Measurements from ENCODE around the gene DPH7. TPM values are rescaled to one million over a fixed set of nuclear protein-coding genes. Genes with fewer than 3 reads are reported as not detected.

The DPH7 gene
- total RNA-seq, 1 experiment from 2014 or later: 54.4 TPM

- DNase-seq (ENCODE audit: low read depth, low spot score): no peak
- TF ChIP-seq YY1 (IDR thresholded peaks at IDR 0.05; ENCODE audit: extremely low read depth, insufficient replicate concordance, low read depth, low read length) (no peak), JUND (IDR thresholded peaks at IDR 0.05) (no peak), SIN3A (IDR thresholded peaks at IDR 0.05; ENCODE audit: low read depth) (no peak), CTCF (IDR thresholded peaks at IDR 0.05 in 2 of 3, conservative IDR thresholded peaks at IDR 0.05 in 1 of 3; ENCODE audit: borderline replicate concordance in 1 of 3, insufficient read depth in 1 of 3, low read depth in 2 of 3, low read length in 2 of 3) (no peak), ZNF274 (IDR thresholded peaks at IDR 0.05; ENCODE audit: low read depth, low read length) (no peak), CBX3 (IDR thresholded peaks at IDR 0.05; ENCODE audit: low read depth) (no peak), SRF (IDR thresholded peaks at IDR 0.05; ENCODE audit: low read depth) (no peak), CEBPB (IDR thresholded peaks at IDR 0.05; ENCODE audit: low read depth) (no peak), ZFX (IDR thresholded peaks at IDR 0.05) (no peak), EZH2 (IDR thresholded peaks at IDR 0.05) (no peak)
- H3K27me3 ChIP-seq (ENCODE audit: insufficient read depth, low read length): no peaks in the 10 kb centered on the region
- no peak overlapping the region for H3K9ac ChIP-seq (ENCODE audit: low read length)
- no TSS peak for BruUV-seq (replicated peaks)
- H3K79me2 ChIP-seq (ENCODE audit: insufficient read depth, low read length): no peaks in the 10 kb centered on the region
- H3K27ac ChIP-seq (ENCODE audit: low read depth, low read length): no peak overlapping the region
- H3K4me2 ChIP-seq (ENCODE audit: low read length): no peak overlapping the region
- ChIA-PET RAD21 (ENCODE audit: low non-redundant PET in 1 of 2, low total read pairs in 2 of 2, uncharacterized antibody in 2 of 2, unreplicated experiment in 2 of 2) (no interaction called here), CTCF (interaction anchor here (0.8 kb wide), 1 partner anchor 10 kb away, joined by 3 read pairs; no protein-coding TSS in a partner anchor), POLR2A (no interaction called here)
- intact Hi-C loops (cut with micrococcal nuclease): loop anchor here (10.0 kb wide), 1 partner anchor 240 kb away; no protein-coding TSS in a partner anchor
- no peaks in the 10 kb centered on the region for H3K9me2 ChIP-seq (ENCODE audit: insufficient read depth)
- peaks cover 0 to 4% of the 10 kb centered on the region in 2 experiments; a peak in 1 of 4 replicates for H3K4me1 ChIP-seq (ENCODE audit: control insufficient read depth in 1 of 2, insufficient read depth in 2 of 2, low read length in 2 of 2)
- H3K9me3 ChIP-seq (ENCODE audit: control insufficient read depth in 1 of 2, insufficient read depth in 1 of 2, low read depth in 1 of 2, low read length in 2 of 2): no peaks in the 10 kb centered on the region
- no peaks in the 10 kb centered on the region for H4K20me1 ChIP-seq (ENCODE audit: insufficient read depth)
- H2AFZ ChIP-seq (ENCODE audit: low read depth, low read length, poor library complexity, severe bottlenecking): no peak overlapping the region
- no peak overlapping the region for H3K4me3 ChIP-seq (replicated peaks in 1 of 2; ENCODE audit: low read depth in 1 of 2, low read length in 2 of 2)
- 0 out of 2 replicates have a peak, but pooled peaks have one; percentile 8 for ATAC-seq
- H3K36me3 ChIP-seq (ENCODE audit: control insufficient read depth in 1 of 2, insufficient read depth in 2 of 2, low read length in 2 of 2): no peaks in the 10 kb centered on the region
Observed at GRCh38 chr9:137524981-137525317, 53.8 kb downstream of the DPH7 start.

All from HCT116 (cell line).